WTC11 (cell line): ENCODE measurements around the gene TRIM66. TPM values are rescaled to one million over a fixed set of nuclear protein-coding genes. Genes with fewer than 3 reads are reported as not detected.

Experiments used
- ATAC-seq: fragments of 200-7000 bp; cut with Tn5 transposase; 2 replicates; pipeline ENCODE4 v1.10.0; 2021; ENCODE audit warnings: mild to moderate bottlenecking, moderate library complexity
- CTCF ChIA-PET: fragments of 300-600 bp; sonication (Branson Sonifier 250); formaldehyde crosslinking; loops from one replicate; lab custom pipeline; 2021; ENCODE audit warnings: antibody characterized with exemption; lab: Charles Lee
- POLR2A ChIA-PET: fragments of 350-600 bp; sonication (Branson Sonifier 250); formaldehyde crosslinking; loops from one replicate; lab custom pipeline; 2021; ENCODE audit warnings: antibody characterized with exemption; lab: Charles Lee
- DNase-seq: peaks from one replicate; pipeline ENCODE4 v3.0.0; 2021; ENCODE audit warnings: low spot score
- H3K27ac Mint-ChIP-seq: 2 replicates; pipeline ENCODE4 v1.8.0; 2021; ENCODE audit warnings: mixed read lengths
- H3K27me3 Mint-ChIP-seq: 2 replicates; pipeline ENCODE4 v1.8.0; 2021; ENCODE audit warnings: low read depth, mild to moderate bottlenecking, moderate library complexity, mixed read lengths
- H3K36me3 Mint-ChIP-seq: 2 replicates; pipeline ENCODE4 v1.8.0; 2021; ENCODE audit warnings: mixed read lengths
- H3K4me1 Mint-ChIP-seq: 2 replicates; pipeline ENCODE4 v1.8.0; 2022; ENCODE audit warnings: mixed read lengths
- H3K4me3 Mint-ChIP-seq: 2 replicates; pipeline ENCODE4 v1.8.0; 2021; ENCODE audit warnings: mild to moderate bottlenecking, moderate library complexity, mixed read lengths
- H3K9me3 Mint-ChIP-seq: 2 replicates; pipeline ENCODE4 v1.8.0; 2021; ENCODE audit warnings: mixed read lengths
- EMX1 ChIP-seq: fragments of 250-450 bp; sonication (Bioruptor Pico); IDR thresholded peaks from 2 replicates; pipeline ENCODE4 v1.8.0; 2021; ENCODE audit warnings: mild to moderate bottlenecking
- GABPB1 ChIP-seq: sonication (generic); formaldehyde crosslinking; IDR thresholded peaks from 2 replicates; pipeline ENCODE4 v1.8.1; 2023; ENCODE audit warnings: mild to moderate bottlenecking, missing genetic modification reagents
- MYBL2 ChIP-seq: sonication (generic); formaldehyde crosslinking; IDR thresholded peaks from 2 replicates; pipeline ENCODE4 v1.8.1; 2023; ENCODE audit warnings: mild to moderate bottlenecking, moderate library complexity, missing genetic modification reagents
- NFATC4 ChIP-seq: fragments of 250-450 bp; sonication (Bioruptor Pico); IDR thresholded peaks from 2 replicates; pipeline ENCODE4 v1.9.0; 2021; ENCODE audit warnings: mild to moderate bottlenecking
- NR2C2 ChIP-seq: sonication (generic); formaldehyde crosslinking; IDR thresholded peaks from 2 replicates; pipeline ENCODE4 v1.8.0; 2022; ENCODE audit warnings: mild to moderate bottlenecking, missing genetic modification reagents
- RELA ChIP-seq: sonication (generic); formaldehyde crosslinking; IDR thresholded peaks from 2 replicates; pipeline ENCODE4 v1.8.1; 2022; ENCODE audit warnings: missing genetic modification reagents, mild to moderate bottlenecking, borderline replicate concordance
- ZBTB21 ChIP-seq: sonication (generic); formaldehyde crosslinking; IDR thresholded peaks from 2 replicates; pipeline ENCODE4 v1.8.1; 2023; ENCODE audit warnings: mild to moderate bottlenecking, missing genetic modification reagents, borderline replicate concordance
- ZNF121 ChIP-seq: sonication (generic); formaldehyde crosslinking; IDR thresholded peaks from 2 replicates; pipeline ENCODE4 v1.8.0; 2023; ENCODE audit warnings: missing genetic modification reagents
- ZNF263 ChIP-seq: sonication (generic); formaldehyde crosslinking; IDR thresholded peaks from 2 replicates; pipeline ENCODE4 v1.8.1; 2022; ENCODE audit warnings: low read depth, mild to moderate bottlenecking, moderate library complexity, missing genetic modification reagents
- ZNF416 ChIP-seq: fragments of 250-450 bp; sonication (Bioruptor Pico); IDR thresholded peaks from 2 replicates; pipeline ENCODE4 v1.9.0; 2021; ENCODE audit warnings: mild to moderate bottlenecking, inconsistent platforms
- ZNF423 ChIP-seq: fragments of 250-450 bp; sonication (Bioruptor Pico); IDR thresholded peaks from 2 replicates; pipeline ENCODE4 v2.1.2; 2022; ENCODE audit warnings: mild to moderate bottlenecking, moderate library complexity
- ZNF671 ChIP-seq: fragments of 250-450 bp; sonication (Bioruptor Pico); IDR thresholded peaks from 2 replicates; pipeline ENCODE4 v1.8.0; 2021; ENCODE audit warnings: mild to moderate bottlenecking
- total RNA-seq: library from RNA; stranded (reverse); gene quantifications from 3 replicates; pipeline ENCODE4 v1.2.3, GENCODE V29; 2021
- TF ChIP-seq, protein P1 (sequence below): sonication (generic); formaldehyde crosslinking; IDR thresholded peaks from 2 replicates; pipeline ENCODE4 v1.8.1; 2022; ENCODE audit warnings: mild to moderate bottlenecking, missing genetic modification reagents, moderate library complexity, borderline replicate concordance
- TF ChIP-seq, protein P2 (sequence below): sonication (generic); formaldehyde crosslinking; IDR thresholded peaks from 2 replicates; pipeline ENCODE4 v1.8.1; 2023; ENCODE audit warnings: mild to moderate bottlenecking, missing genetic modification reagents
- TF ChIP-seq, protein P3 (sequence below): sonication (generic); formaldehyde crosslinking; IDR thresholded peaks from 2 replicates; pipeline ENCODE4 v1.8.1; 2023; ENCODE audit warnings: mild to moderate bottlenecking, missing genetic modification reagents, moderate library complexity
- TF ChIP-seq, protein P4 (sequence below): sonication (generic); formaldehyde crosslinking; conservative IDR thresholded peaks from 2 replicates; pipeline ENCODE4 v1.8.1; 2022; ENCODE audit warnings: mild to moderate bottlenecking, missing genetic modification reagents
- TF ChIP-seq, protein P5 (sequence below): fragments of 250-450 bp; sonication (Bioruptor Pico); IDR thresholded peaks from 2 replicates; pipeline ENCODE4 v2.1.2; 2022; ENCODE audit warnings: mild to moderate bottlenecking, moderate library complexity
- TF ChIP-seq, protein P6 (sequence below): sonication (generic); formaldehyde crosslinking; conservative IDR thresholded peaks from 2 replicates; pipeline ENCODE4 v1.8.1; 2023; ENCODE audit warnings: mild to moderate bottlenecking, low read depth, missing genetic modification reagents, moderate library complexity
- TF ChIP-seq, protein P7 (sequence below): sonication (generic); formaldehyde crosslinking; IDR thresholded peaks from 2 replicates; pipeline ENCODE4 v1.8.0; 2022; ENCODE audit warnings: mild to moderate bottlenecking, missing genetic modification reagents
- TF ChIP-seq, protein P8 (sequence below): sonication (generic); formaldehyde crosslinking; IDR thresholded peaks from 2 replicates; pipeline ENCODE4 v1.8.0; 2023; ENCODE audit warnings: mild to moderate bottlenecking, missing genetic modification reagents
- TF ChIP-seq, protein P9 (sequence below): fragments of 250-450 bp; sonication (Bioruptor Pico); IDR thresholded peaks from 2 replicates; pipeline ENCODE4 v1.9.0; 2021; ENCODE audit warnings: moderate library complexity, mild to moderate bottlenecking, inconsistent platforms, borderline replicate concordance
- TF ChIP-seq, protein P10 (sequence below): sonication (generic); formaldehyde crosslinking; IDR thresholded peaks from 2 replicates; pipeline ENCODE4 v1.8.0; 2022; ENCODE audit warnings: mild to moderate bottlenecking, missing genetic modification reagents

The TRIM66 gene
- total RNA-seq, 1 experiment from 2014 or later, result 5.6 TPM

DNA sequence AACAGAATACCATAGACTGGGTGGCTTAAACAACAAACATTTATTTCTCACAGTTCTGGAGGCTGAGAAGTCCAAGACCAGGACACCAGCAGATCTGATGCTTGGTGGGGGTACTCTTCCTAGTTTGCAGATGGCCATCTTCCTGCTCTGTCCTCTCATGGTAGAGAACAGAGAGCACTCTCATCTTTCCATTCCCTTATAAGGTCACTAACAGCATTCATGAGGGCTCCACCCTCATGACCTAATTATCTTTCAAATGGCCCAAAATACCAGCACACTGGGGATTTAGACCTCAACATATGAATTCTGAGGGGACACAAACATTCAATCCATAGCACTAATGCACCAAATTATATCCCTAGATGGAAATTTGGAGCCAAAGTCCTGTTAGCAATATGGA is 94.5 kb downstream of the TRIM66 start:
- peaks cover 18% of the 10 kb centered on the region for H3K9me3 Mint-ChIP-seq
- TF ChIP-seq EMX1 (CRISPR knock-in tag) (no peak), ZNF671 (CRISPR knock-in tag) (no peak), ZBTB21 (no peak), ZNF423 (no peak), NR2C2 (no peak), ZNF121 (no peak), NFATC4 (CRISPR knock-in tag) (no peak), GABPB1 (no peak)
- TF ChIP-seq, protein P1, sequence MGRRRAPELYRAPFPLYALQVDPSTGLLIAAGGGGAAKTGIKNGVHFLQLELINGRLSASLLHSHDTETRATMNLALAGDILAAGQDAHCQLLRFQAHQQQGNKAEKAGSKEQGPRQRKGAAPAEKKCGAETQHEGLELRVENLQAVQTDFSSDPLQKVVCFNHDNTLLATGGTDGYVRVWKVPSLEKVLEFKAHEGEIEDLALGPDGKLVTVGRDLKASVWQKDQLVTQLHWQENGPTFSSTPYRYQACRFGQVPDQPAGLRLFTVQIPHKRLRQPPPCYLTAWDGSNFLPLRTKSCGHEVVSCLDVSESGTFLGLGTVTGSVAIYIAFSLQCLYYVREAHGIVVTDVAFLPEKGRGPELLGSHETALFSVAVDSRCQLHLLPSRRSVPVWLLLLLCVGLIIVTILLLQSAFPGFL, result no peak
- TF ChIP-seq, protein P2, sequence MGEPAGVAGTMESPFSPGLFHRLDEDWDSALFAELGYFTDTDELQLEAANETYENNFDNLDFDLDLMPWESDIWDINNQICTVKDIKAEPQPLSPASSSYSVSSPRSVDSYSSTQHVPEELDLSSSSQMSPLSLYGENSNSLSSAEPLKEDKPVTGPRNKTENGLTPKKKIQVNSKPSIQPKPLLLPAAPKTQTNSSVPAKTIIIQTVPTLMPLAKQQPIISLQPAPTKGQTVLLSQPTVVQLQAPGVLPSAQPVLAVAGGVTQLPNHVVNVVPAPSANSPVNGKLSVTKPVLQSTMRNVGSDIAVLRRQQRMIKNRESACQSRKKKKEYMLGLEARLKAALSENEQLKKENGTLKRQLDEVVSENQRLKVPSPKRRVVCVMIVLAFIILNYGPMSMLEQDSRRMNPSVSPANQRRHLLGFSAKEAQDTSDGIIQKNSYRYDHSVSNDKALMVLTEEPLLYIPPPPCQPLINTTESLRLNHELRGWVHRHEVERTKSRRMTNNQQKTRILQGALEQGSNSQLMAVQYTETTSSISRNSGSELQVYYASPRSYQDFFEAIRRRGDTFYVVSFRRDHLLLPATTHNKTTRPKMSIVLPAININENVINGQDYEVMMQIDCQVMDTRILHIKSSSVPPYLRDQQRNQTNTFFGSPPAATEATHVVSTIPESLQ, result no peak
- TF ChIP-seq, protein P3, sequence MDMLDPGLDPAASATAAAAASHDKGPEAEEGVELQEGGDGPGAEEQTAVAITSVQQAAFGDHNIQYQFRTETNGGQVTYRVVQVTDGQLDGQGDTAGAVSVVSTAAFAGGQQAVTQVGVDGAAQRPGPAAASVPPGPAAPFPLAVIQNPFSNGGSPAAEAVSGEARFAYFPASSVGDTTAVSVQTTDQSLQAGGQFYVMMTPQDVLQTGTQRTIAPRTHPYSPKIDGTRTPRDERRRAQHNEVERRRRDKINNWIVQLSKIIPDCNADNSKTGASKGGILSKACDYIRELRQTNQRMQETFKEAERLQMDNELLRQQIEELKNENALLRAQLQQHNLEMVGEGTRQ (CRISPR knock-in tag), result no peak
- CTCF ChIA-PET, result no interaction called here
- ATAC-seq (peak; percentile 50), DNase-seq (no peak)
- H3K27ac Mint-ChIP-seq, result no peak overlapping the region
- H3K4me3 Mint-ChIP-seq, result no peak overlapping the region
- H3K27me3 Mint-ChIP-seq, result no peaks in the 10 kb centered on the region
- H3K36me3 Mint-ChIP-seq, result no peaks in the 10 kb centered on the region
- peaks cover 11% of the 10 kb centered on the region for H3K4me1 Mint-ChIP-seq
- POLR2A ChIA-PET, result no interaction called here

DNA sequence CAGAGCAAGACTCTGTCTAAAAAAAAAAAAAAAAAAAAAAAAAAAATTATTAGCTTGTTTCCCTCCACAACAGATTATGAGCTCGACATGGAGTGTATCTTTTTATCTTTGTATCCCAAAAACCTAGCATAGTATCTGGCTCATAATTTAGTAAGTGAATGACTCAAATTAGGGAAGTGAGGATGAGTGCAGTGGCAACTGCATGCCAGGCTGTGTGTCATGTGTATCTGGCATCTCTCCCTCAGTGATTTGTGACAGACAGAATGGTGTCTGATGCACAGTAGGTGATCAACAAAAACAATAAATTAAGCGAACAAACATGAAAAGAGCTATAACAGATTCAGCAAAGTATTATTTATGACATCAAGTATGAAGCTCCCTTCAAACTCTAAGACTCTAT is 95.7 kb downstream of the TRIM66 start:
- DNase-seq, result no peak
- Mint-ChIP-seq H3K4me3 (no peak overlapping the region), H3K36me3 (no peaks in the 10 kb centered on the region), H3K27me3 (no peaks in the 10 kb centered on the region), H3K4me1 (peaks cover 8% of the 10 kb centered on the region), H3K27ac (no peak overlapping the region), H3K9me3 (peaks cover 18% of the 10 kb centered on the region)
- ATAC-seq, result no peak
- CTCF ChIA-PET, result no interaction called here
- POLR2A ChIA-PET, result interaction anchor here (1.1 kb wide), 1 partner anchor 224 kb away, joined by 3 read pairs; a partner anchor contains a TSS
- TF ChIP-seq, protein P4, sequence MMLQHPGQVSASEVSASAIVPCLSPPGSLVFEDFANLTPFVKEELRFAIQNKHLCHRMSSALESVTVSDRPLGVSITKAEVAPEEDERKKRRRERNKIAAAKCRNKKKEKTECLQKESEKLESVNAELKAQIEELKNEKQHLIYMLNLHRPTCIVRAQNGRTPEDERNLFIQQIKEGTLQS (CRISPR knock-in tag), result no peak
- TF ChIP-seq, protein P3 (CRISPR knock-in tag), result no peak
- TF ChIP-seq ZNF671 (CRISPR knock-in tag) (no peak), RELA (CRISPR knock-in tag) (no peak), NR2C2 (no peak), MYBL2 (no peak), ZNF263 (CRISPR knock-in tag) (no peak), ZNF416 (CRISPR knock-in tag) (no peak), NFATC4 (CRISPR knock-in tag) (no peak), ZNF121 (no peak)
- TF ChIP-seq, protein P5, sequence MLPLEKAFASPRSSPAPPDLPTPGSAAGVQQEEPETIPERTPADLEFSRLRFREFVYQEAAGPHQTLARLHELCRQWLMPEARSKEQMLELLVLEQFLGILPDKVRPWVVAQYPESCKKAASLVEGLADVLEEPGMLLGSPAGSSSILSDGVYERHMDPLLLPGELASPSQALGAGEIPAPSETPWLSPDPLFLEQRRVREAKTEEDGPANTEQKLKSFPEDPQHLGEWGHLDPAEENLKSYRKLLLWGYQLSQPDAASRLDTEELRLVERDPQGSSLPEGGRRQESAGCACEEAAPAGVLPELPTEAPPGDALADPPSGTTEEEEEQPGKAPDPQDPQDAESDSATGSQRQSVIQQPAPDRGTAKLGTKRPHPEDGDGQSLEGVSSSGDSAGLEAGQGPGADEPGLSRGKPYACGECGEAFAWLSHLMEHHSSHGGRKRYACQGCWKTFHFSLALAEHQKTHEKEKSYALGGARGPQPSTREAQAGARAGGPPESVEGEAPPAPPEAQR (CRISPR knock-in tag), result no peak
- TF ChIP-seq, protein P6, sequence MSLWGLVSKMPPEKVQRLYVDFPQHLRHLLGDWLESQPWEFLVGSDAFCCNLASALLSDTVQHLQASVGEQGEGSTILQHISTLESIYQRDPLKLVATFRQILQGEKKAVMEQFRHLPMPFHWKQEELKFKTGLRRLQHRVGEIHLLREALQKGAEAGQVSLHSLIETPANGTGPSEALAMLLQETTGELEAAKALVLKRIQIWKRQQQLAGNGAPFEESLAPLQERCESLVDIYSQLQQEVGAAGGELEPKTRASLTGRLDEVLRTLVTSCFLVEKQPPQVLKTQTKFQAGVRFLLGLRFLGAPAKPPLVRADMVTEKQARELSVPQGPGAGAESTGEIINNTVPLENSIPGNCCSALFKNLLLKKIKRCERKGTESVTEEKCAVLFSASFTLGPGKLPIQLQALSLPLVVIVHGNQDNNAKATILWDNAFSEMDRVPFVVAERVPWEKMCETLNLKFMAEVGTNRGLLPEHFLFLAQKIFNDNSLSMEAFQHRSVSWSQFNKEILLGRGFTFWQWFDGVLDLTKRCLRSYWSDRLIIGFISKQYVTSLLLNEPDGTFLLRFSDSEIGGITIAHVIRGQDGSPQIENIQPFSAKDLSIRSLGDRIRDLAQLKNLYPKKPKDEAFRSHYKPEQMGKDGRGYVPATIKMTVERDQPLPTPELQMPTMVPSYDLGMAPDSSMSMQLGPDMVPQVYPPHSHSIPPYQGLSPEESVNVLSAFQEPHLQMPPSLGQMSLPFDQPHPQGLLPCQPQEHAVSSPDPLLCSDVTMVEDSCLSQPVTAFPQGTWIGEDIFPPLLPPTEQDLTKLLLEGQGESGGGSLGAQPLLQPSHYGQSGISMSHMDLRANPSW (CRISPR knock-in tag), result no peak
- TF ChIP-seq, protein P7, sequence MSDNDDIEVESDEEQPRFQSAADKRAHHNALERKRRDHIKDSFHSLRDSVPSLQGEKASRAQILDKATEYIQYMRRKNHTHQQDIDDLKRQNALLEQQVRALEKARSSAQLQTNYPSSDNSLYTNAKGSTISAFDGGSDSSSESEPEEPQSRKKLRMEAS (CRISPR knock-in tag), result no peak
- TF ChIP-seq, protein P8, sequence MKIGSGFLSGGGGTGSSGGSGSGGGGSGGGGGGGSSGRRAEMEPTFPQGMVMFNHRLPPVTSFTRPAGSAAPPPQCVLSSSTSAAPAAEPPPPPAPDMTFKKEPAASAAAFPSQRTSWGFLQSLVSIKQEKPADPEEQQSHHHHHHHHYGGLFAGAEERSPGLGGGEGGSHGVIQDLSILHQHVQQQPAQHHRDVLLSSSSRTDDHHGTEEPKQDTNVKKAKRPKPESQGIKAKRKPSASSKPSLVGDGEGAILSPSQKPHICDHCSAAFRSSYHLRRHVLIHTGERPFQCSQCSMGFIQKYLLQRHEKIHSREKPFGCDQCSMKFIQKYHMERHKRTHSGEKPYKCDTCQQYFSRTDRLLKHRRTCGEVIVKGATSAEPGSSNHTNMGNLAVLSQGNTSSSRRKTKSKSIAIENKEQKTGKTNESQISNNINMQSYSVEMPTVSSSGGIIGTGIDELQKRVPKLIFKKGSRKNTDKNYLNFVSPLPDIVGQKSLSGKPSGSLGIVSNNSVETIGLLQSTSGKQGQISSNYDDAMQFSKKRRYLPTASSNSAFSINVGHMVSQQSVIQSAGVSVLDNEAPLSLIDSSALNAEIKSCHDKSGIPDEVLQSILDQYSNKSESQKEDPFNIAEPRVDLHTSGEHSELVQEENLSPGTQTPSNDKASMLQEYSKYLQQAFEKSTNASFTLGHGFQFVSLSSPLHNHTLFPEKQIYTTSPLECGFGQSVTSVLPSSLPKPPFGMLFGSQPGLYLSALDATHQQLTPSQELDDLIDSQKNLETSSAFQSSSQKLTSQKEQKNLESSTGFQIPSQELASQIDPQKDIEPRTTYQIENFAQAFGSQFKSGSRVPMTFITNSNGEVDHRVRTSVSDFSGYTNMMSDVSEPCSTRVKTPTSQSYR (CRISPR knock-in tag), result no peak
- TF ChIP-seq, protein P9, sequence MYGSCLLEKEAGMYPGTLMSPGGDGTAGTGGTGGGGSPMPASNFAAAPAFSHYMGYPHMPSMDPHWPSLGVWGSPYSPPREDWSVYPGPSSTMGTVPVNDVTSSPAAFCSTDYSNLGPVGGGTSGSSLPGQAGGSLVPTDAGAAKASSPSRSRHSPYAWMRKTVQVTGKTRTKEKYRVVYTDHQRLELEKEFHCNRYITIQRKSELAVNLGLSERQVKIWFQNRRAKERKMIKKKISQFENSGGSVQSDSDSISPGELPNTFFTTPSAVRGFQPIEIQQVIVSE (CRISPR knock-in tag), result no peak
- TF ChIP-seq, protein P10, sequence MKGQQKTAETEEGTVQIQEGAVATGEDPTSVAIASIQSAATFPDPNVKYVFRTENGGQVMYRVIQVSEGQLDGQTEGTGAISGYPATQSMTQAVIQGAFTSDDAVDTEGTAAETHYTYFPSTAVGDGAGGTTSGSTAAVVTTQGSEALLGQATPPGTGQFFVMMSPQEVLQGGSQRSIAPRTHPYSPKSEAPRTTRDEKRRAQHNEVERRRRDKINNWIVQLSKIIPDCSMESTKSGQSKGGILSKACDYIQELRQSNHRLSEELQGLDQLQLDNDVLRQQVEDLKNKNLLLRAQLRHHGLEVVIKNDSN, result no peak
